ENCODE data around the gene CLCN3. TPM values are rescaled to one million over a fixed set of nuclear protein-coding genes. Genes with fewer than 3 reads are reported as not detected.

CLCN3 gene
- total and polyA plus RNA-seq, 2 of the 13 experiments (the other 11 are each of a cell fraction or from before 2014, with no cell fraction given): 13.6 to 23.7 TPM

DNA sequence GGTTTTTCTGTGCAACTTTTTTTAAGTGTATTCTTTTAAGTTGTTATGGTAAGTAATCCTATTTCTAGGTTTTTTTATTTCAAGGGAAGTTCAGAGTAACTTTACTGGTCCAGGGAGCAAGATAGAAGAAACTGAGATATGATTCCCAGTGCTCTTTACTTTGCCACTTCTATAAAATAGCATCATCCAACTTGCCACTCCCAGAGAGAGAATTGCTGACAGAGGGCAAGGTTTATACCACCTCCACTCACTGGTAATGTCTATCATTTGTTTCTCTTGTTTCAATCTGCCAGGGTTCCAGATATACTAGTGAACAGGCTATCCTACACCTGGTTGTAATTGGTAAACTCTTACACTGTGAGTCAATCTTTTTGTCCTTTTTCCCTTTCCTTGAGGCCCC lies 3.5 kb upstream of the CLCN3 start:
- DNase-seq (ENCODE audit: low spot score) (no peak), FAIRE-seq (no peak), ATAC-seq (no peak)
- Histone ChIP-seq H3K4me1 (ENCODE audit: insufficient read depth, low read length) (peaks cover 36% of the 10 kb centered on the region), H3K9me3 (ENCODE audit: low read length) (no peaks in the 10 kb centered on the region), H3K27me3 (ENCODE audit: control insufficient read depth in 1 of 2, insufficient read depth in 2 of 2, low read length in 2 of 2) (no peaks in the 10 kb centered on the region; a peak in 1 of 5 replicates), H3K4me3 (replicated peaks in 1 of 3; ENCODE audit: insufficient read depth in 1 of 3, low read depth in 2 of 3, low read length in 3 of 3) (no peak overlapping the region), H2AFZ (ENCODE audit: low read length) (no peak overlapping the region), H4K20me1 (ENCODE audit: insufficient read depth, low read length) (no peaks in the 10 kb centered on the region; the same call in 1 of the 2 replicates), H3K36me3 (replicated peaks in 1 of 2; ENCODE audit: control insufficient read depth in 1 of 2, insufficient read depth in 2 of 2, low read length in 2 of 2) (no peaks in the 10 kb centered on the region), H3K79me2 (ENCODE audit: insufficient read depth, low read length) (peaks cover 19% of the 10 kb centered on the region), H3K9ac (ENCODE audit: insufficient read depth, low read depth, low read length) (no peak overlapping the region), H3K27ac (ENCODE audit: extremely low read length, insufficient read depth, low read length) (no peak overlapping the region), H3K4me2 (ENCODE audit: low read depth, low read length) (no peak overlapping the region)
- TF ChIP-seq ZNF34 (CRISPR knock-in tag; IDR thresholded peaks at IDR 0.05; ENCODE audit: borderline replicate concordance): no peak
- no peak for TF ChIP-seq SNAPC4 (CRISPR knock-in tag; IDR thresholded peaks at IDR 0.05)
- no peak for TF ChIP-seq CBX5 (CRISPR knock-in tag; IDR thresholded peaks at IDR 0.05; ENCODE audit: borderline replicate concordance)
- TF ChIP-seq, protein P1, sequence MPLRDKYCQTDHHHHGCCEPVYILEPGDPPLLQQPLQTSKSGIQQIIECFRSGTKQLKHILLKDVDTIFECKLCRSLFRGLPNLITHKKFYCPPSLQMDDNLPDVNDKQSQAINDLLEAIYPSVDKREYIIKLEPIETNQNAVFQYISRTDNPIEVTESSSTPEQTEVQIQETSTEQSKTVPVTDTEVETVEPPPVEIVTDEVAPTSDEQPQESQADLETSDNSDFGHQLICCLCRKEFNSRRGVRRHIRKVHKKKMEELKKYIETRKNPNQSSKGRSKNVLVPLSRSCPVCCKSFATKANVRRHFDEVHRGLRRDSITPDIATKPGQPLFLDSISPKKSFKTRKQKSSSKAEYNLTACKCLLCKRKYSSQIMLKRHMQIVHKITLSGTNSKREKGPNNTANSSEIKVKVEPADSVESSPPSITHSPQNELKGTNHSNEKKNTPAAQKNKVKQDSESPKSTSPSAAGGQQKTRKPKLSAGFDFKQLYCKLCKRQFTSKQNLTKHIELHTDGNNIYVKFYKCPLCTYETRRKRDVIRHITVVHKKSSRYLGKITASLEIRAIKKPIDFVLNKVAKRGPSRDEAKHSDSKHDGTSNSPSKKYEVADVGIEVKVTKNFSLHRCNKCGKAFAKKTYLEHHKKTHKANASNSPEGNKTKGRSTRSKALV (CRISPR knock-in tag; IDR thresholded peaks at IDR 0.05): no peak
- BruUV-seq (replicated peaks): no TSS peak
- POLR2A ChIA-PET: no interaction called here
- CTCF ChIA-PET (ENCODE audit: low intra/inter-chr PET ratio, low total read pairs): no interaction called here
- in situ Hi-C loops (cut with HindIII; ENCODE audit: extremely low pct_ligation_motif_present, low pct_unique_long_range_greater_than_20kb): loop anchor here (10.0 to 25.0 kb wide), 2 partner anchors 98 to 470 kb away; partner anchors contain the start of gene AADAT
- intact Hi-C loops (cut with micrococcal nuclease; ENCODE audit: unreplicated experiment): loop anchor here (10.0 kb wide), 1 partner anchor 468 kb away; the partner anchor contains the start of gene AADAT

All from HepG2 (cell line).